GM21447 (cell line): ENCODE results near the gene EOLA1.
A peak's percentile ranks its signal among the peaks of the same experiment; 100 is the strongest.

Experiments used
- ATAC-seq: cut with Tn5 transposase; IDR thresholded peaks from one replicate; pipeline ENCODE4 v1.9.1; 2021; ENCODE audit not compliant: unreplicated experiment

Gene EOLA1

DNA sequence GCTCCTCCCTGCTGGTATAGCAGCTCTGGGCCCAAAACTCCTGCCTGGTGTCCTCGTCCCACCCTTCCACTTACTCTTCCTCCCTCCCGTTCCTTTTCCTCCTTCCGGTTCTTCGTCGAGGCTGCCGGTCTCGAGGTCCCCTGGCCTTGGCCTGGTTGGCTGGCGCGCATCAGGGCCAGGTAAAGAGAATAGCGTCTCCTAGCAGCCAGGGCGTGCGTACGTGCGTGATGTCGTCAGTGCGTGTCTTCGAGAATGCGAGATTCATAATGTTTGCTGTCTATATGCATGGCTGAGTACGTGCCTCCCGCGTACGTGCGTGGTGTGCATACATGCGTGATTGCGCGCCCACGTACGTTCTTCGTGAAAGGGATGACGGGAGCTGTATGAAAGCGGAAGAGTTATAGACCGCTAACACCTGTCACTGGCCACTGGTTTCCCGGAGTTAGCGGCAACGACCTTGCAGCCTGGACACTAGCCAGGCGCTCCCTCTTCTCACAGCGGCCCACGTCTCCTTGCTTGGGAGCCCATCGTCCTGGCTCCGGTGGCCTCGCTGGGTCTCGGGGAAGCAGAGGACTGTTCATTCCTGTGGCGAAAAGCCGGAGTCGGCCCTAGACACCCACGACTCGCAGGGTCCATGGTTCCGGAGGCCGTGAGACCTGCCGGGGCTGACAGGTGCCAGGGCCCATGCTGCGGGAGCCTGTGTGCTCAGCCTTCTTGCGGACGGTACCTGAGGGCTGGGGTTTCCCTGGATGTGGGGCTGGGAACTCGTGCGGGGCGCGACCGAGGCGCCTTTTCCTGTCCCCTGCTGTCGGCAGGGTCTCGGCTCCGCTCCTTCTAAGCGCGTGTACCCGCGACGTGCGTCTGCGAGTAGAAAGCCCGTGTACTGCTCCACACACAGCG is at the start of gene EOLA1:
Gene EOLA1 (plus strand): TSS at position 392 of the 900 bp plus-strand sequence. CDS start 4,619 bp downstream, outside the sequence.
- peak; percentile 70 for ATAC-seq

DNA sequence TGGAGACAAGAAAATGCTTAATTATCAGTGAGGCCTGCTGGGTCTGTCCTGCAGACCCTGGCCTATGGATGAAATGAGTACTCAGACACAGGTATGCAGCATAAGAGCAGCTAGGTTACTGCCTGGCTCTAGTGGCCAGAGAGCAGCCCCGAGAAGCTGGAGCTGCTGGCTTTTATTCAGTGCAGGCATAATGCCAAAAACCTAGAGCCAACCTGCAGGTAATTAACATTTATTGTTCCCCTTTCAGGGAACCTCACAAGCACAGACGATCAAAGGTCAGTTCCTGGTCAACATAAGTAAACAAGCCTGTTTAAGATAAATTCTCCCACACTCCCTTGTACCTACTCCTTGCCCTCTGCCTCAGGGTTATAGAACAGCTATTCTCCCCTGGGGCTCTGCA is 49.0 kb upstream of the EOLA1 start:
- no peak for ATAC-seq

DNA sequence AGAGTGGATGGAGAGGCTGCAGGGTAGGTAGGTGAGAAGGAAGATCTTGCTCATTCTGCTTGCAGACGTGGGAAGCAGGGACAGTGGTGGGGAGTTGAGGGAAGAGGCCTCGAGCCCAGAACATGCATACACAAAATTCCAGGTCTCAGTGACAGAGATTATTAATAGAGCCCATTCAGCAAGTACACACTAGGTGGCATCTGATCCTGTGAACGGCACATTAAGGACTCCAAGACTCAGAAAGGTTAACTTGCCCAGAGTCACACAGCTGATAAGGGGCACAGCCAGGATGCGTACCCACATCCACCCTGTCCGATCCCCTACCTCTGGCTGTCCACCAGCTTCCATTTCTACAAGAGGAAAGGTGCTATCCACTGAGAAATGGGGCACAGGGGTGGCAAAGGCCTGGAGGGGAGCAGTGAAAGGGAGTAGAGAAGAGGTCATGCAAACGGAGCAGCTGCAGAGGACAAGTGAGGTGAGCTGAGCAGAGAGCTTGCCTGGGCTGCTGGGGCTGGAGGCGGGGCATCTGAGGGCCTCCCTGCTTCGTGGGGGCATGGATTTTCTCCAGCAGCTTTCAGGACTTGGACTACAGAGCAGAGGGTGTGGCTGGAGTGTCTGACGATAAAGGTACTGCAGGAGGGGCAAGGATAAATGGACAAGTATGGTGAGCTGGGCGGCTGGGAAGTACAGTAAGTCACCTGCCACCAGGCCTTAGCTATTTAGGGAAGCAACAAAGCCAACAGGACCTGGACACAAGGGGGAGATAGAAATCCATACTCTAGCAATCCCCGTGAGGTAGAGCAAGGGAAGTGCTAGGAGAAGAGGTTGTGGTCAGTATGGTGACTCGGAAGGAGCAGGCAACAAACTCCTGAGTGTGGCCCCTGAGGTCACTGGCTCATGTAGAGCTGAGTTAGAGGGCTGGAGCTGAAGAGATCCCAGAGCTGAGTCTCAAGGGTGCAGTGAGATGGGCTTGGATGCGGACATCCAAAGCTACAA is 46.9 kb upstream of the EOLA1 start:
- no peak for ATAC-seq

DNA sequence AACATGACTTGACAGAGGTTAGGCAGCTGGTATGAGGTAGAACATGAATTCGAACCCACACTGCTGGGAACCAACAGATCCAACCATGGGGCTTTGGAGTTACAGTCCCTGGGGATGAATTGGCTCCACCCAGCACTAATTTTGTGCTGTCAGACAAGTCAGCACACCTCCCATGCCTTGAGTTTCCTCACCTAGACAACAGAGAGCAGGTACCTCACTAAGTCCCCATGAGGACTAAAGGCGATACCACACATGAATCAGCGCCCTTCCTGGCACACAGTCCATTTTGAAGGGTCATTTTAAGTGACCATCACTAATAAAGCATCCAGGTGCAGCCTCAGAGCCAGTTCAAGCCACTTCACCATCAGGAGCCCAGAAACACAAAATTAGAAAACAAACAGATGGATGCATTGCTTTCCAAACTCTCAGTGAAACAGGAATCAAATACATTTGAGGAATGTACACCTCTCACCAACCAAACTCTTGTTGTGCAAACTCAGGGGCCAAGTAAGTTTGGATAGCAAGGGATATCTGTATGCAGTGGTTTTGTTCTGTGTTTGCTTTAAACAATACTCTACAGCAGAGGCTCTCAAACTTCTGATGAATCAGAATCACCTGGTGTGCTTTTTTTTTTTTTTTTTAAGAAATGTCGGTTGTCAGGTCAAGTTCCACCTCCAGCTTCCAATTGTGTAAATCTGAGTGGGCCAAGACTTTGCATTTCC is 45.8 kb upstream of the EOLA1 start:
- no peak for ATAC-seq

DNA sequence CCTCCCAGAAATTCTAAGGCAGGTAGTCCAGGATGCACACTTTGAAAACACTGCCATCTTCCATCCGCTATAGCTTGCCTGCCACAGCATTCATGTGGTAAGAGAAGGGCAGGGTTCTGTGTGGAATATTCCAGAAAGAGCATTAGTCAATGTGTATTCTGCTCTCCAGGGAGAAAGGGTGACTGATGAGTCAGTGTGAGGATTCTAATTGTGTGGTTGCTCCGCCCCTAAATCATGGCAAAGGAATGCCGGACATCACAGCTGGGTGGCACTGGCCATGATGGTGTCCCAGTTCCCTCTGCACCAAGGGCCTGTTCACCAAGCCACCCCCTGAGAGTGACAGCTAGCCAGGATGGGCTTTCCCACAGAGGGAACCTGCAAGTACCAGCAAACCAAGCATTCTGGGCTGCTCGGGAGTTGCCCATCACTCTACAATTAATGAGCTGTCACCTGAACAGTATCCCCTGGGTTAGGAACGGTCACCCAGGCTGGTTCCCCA is 45.2 kb upstream of the EOLA1 start:
- ATAC-seq: no peak

DNA sequence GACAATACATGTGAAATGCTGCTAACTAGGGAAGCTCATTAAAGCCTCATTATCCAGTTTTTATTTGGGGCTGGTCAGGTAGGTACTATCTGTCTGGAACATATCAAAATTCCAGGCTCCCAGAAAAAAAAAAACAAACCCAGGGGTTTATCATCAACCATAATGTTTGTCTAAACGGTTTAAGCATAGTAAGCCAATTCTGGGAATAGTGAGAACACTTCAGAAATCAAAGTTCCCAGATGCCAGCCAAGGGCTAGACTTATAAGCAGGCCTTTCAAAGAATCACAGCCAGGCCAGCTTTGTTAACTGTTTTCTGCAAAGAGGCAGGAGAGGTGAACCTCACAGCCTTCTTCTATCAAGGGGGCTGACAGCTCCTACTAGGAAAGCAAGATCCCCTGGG is 43.8 kb upstream of the EOLA1 start:
- ATAC-seq: no peak

DNA sequence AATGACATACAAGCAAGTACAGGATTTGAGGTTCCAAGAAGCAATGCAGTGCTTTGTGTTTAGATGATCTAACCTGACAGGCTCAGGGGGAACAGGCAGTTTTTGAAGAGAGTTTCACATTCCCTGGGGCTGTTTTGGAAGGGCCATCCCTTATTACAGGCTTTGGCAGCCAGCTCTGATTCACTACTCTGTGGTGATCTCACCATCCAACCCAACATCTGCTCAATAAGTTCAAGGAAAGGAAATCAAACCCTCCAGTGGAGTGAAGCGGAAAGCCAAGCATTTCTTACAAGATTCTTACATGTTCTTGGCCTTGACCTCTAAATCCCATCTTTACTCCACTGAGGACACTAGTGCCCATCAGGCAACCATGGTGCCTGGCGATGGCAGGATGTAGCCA is 43.2 kb upstream of the EOLA1 start:
- no peak for ATAC-seq

- ATAC-seq: no peak
These were observed 42.0 kb upstream of the EOLA1 start for GRCh38 chrX:149498767-149499166.

- ATAC-seq: no peak
These were observed 41.0 kb upstream of the EOLA1 start for GRCh38 chrX:149499766-149500165.

DNA sequence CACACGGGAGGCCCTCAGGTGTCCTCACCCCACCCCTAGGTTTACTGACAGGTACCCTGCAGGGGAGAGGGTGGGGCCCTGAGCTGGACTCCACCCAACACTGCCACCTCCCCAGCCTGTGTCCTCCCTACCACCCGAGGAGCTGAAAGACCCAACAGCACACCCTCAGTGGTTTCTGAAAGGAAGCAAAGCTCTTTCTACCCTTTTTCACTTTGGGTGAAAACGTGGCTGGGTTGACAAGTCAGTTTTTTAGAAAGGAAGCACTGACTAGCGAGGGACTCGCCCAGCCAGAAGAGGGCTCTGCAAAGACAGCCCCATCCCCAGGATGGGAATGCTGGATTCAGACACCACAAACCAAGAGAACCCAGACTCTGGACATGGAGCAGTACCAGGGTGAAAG is 37.9 kb upstream of the EOLA1 start:
- ATAC-seq: peak; percentile 22

GRCh38 chrX:149503446-149503845 is 37.4 kb upstream of the EOLA1 start:
- ATAC-seq: peak; percentile 62

GRCh38 chrX:149504226-149504914 is 36.4 kb upstream of the EOLA1 start:
- ATAC-seq: peak; percentile 56

- peak; percentile 56 for ATAC-seq
These were observed 35.7 kb upstream of the EOLA1 start, which contains the start of gene IDS for GRCh38 chrX:149504915-149505651. Gene IDS, minus strand, starts transcription at chrX:149505306. Its CDS starts 169 bp downstream, at chrX:149505137.

DNA sequence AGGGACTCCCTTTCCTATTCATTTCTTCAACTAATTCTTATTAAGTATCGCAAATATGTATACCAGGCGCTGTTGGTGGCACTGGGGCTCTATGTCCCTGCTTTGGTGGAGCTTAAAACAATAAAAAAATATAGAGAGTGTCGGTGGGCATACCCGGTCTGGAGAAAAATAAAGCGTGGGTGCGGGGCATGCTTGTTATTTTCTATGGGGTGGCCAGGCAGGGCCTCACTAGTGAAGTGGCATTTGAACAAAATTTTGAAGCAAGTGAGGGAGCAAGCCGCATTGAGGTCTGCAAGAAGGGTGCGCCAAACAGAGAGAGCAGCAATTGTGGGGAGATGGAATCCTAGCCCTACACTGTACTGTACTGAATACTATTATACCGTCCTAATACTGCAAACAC is 35.1 kb upstream of the EOLA1 start:
- ATAC-seq: no peak

- ATAC-seq: no peak
These were observed 34.5 kb upstream of the EOLA1 start for GRCh38 chrX:149506349-149506748.

DNA sequence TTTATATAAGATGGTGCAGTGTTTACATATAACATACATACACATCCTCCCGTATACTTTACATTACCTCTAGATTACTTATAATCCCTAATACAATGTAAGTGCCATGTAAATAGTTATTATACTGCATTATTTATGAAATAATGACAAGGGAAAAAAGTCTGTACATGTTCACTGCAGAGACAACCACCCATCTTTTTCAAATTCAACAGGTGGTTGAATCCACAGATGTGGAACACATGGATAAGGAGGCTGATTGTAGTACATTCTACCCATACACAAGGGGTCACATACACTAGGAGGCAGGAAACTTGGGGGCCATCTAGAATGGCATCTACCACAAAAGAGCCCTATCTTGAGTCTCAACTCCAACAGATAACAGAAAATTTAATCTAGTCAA is 32.3 kb upstream of the EOLA1 start:
- ATAC-seq: no peak

GRCh38 chrX:149510386-149510785 is 30.4 kb upstream of the EOLA1 start:
- ATAC-seq: no peak

- no peak for ATAC-seq
These were observed 29.7 kb upstream of the EOLA1 start for GRCh38 chrX:149511081-149511480.

DNA sequence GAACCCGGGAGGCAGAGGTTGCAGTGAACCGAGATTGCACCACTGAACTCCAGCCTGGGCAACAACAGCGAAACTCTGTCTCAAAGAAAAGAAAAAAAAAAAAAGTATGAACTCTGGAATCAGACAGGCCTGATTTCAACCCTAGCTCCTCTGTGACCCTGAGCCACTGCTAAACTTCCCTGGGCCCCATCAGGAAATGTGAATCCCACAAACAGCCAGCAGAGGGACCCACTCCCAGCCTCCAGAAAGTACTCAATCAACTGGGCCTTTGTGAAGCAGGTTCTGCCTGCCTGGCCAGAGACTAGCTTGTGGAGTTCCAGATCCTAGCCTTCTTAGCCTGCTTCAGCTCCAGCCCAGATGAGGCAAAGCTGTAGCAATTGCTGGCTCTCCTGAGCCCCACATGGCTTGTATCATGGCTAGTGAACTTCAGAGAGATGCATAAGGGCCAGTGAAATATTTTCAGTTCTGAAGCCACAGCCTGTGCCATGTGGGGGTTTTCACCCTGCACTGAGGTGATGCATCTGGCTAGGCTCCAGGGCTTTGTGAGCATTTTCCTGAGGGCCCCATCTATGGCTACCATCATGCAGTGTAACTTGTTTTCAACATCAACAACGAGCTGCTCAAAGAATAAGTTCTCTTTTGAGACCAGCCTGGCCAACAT is 28.5 kb upstream of the EOLA1 start:
- peak; percentile 80 for ATAC-seq
